IPS-18a (cell line): ENCODE results near the gene PTPN18.
"Not testable (repeated sequence)": the region's sequence is repeated elsewhere in the genome, so short reads cannot be mapped to it uniquely, and the experiment has no call there.

ENCODE experiments used
- H3K27ac ChIP-seq: one replicate; pipeline ENCODE4 v1.5.1; 2013; ENCODE audit warnings: low read length
- H3K27me3 ChIP-seq: one replicate; pipeline ENCODE4 v1.6.1; 2013; ENCODE audit warnings: mild to moderate bottlenecking, low read length; ENCODE audit not compliant: control insufficient read depth, insufficient read depth
- H3K36me3 ChIP-seq: one replicate; pipeline ENCODE4 v1.6.1; 2013; ENCODE audit warnings: low read depth, low read length; ENCODE audit not compliant: control insufficient read depth
- H3K4me1 ChIP-seq: one replicate; pipeline ENCODE4 v1.6.1; 2013; ENCODE audit warnings: low read depth, low read length; ENCODE audit not compliant: control insufficient read depth
- H3K4me3 ChIP-seq: one replicate; pipeline ENCODE4 v1.5.1; 2013; ENCODE audit warnings: low read length
- H3K9ac ChIP-seq: one replicate; pipeline ENCODE4 v1.6.1; 2013; ENCODE audit warnings: mild to moderate bottlenecking, low read length, moderate library complexity
- H3K9me3 ChIP-seq: one replicate; pipeline ENCODE4 v1.6.1; 2013; ENCODE audit warnings: low read depth, low read length; ENCODE audit not compliant: control insufficient read depth

PTPN18 gene

DNA sequence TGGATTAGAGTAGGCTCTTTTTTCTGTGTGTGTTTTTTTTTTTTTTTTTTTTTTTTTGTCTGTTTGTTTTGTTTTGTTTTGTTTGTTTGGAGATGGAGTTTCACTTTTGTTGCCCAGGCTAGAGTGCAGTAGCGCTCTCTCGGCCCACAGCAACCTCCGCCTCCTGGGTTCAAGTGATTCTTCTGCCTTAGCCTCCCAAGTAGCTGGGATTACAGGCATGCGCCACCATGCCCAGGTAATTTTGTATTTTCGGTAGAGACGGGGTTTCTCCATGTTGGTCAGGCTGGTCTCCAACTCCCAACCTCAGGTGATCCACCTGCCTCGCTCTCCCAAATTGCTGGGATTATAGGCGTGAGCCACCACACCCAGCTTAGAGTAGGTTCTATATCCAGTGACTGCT is 22.6 kb upstream of the PTPN18 start:
- H3K4me3 ChIP-seq, H3K9me3 ChIP-seq, H3K9ac ChIP-seq, H3K36me3 ChIP-seq, H3K4me1 ChIP-seq, H3K27ac ChIP-seq, H3K27me3 ChIP-seq: not testable (repeated sequence)

DNA sequence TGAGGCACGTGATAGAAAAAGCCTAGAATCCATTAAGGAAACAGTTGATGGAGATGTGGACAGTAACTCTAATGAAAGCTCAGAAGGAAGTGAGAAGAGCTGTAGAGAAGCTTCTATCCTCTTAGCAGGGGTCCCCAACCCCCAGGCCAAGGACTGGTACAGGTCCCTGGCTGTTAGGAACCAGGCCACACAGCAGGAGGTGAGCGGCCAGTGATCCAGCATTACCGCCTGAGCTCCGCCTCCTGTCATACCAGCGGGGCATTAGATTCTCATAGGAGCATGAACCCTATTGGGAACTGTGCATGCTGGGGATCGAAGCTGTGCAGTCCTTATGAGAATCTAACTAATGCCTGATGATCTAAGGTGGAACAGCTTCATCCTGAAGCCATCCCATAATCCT is 21.8 kb upstream of the PTPN18 start:
- Histone ChIP-seq H3K9ac (no peak overlapping the region), H3K27me3 (peaks cover 4% of the 10 kb centered on the region), H3K27ac (no peak overlapping the region), H3K36me3 (peaks cover 5% of the 10 kb centered on the region), H3K4me3 (no peak overlapping the region), H3K9me3 (no peaks in the 10 kb centered on the region), H3K4me1 (no peaks in the 10 kb centered on the region)

GRCh38 chr2:130335226-130335625 is 20.6 kb upstream of the PTPN18 start:
- Histone ChIP-seq H3K9ac (no peak overlapping the region), H3K9me3 (no peaks in the 10 kb centered on the region), H3K27ac (no peak overlapping the region), H3K27me3 (peaks cover 4% of the 10 kb centered on the region), H3K4me1 (no peaks in the 10 kb centered on the region), H3K36me3 (peaks cover 9% of the 10 kb centered on the region), H3K4me3 (no peak overlapping the region)

DNA sequence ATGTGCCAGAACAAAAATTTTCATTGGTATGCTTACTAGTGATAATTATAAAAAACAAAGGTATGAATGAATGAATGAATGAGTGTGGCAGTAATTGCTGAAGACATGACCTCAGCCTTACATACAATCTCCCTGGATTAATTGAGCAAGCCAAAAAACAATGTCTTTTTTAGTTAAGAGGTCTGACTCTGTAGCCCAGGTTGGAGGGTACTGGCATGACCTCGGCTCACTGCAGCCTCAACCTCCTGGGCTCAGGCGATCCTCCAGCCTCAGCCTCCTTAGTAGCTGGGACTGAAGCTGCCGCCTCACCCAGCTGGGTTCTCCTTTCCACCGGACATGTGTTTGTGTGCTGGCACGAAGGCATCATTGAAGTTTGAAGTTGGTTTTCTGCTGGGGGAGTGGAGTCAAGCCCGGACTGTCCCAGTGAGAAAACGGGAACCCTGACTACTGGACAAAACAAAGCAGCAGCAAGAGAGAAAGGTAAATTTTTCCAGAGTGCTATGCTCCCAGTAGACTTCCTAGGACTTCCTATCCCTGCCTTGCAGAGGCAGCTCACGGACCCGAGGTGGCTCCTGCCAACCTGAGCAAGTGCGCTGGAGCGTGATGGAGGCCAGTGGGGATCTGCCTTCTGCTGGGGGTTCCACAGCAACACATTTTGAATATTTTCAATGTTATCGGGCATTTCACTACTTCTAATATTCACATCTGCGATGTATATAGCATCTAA is 19.5 kb upstream of the PTPN18 start:
- no peaks in the 10 kb centered on the region for H3K9me3 ChIP-seq
- peaks cover 9% of the 10 kb centered on the region for H3K36me3 ChIP-seq
- H3K9ac ChIP-seq, result no peak overlapping the region
- H3K27ac ChIP-seq, result no peak overlapping the region
- no peaks in the 10 kb centered on the region for H3K4me1 ChIP-seq
- H3K4me3 ChIP-seq, result peak overlapping the region; percentile 88
- peaks cover 3% of the 10 kb centered on the region for H3K27me3 ChIP-seq

DNA sequence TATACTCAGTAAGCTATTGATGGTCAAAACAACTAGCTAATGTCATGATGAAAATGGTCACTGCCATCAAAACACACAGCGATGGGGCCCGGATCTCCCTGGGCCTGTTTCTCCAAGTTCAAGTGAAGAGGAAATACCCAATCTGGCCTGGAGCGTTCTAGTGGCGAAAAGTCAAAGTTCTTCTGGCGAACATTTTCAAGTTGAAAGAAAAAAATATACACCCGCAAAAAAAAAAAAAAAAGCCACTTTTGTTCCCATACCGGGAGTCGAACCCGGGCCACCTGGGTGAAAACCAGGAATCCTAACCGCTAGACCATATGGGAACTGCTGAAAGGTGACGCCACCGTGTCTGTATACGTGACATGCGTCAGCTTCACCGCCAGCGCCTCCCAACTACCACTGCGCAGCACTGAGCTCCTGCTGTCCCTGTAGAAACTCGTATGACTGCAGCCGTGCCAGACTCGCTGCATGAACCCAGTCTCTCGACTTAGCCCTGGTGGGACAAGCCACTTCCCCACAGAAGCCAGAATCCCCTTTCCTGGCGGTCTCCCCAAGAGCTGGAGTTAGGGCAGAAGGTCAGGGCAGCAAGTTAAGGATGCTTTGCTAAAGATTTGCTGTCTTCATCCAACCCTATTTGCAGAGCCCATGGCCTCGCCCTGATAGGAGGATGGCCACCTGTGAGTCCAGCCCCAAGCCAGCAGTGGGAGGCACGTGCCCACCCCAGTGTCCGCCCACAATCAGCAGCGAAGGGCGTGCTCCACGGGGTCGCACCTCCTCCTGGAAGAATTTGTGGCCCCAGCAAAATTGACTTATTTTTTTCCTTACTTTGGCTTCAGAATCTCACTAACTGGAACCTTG is 18.8 kb upstream of the PTPN18 start:
- peak overlapping the region; percentile 49 for H3K9ac ChIP-seq
- peaks cover 9% of the 10 kb centered on the region for H3K36me3 ChIP-seq
- no peaks in the 10 kb centered on the region for H3K4me1 ChIP-seq
- H3K27me3 ChIP-seq, result no peaks in the 10 kb centered on the region
- peak overlapping the region; percentile 88 for H3K4me3 ChIP-seq
- peak overlapping the region; percentile 19 for H3K27ac ChIP-seq
- no peaks in the 10 kb centered on the region for H3K9me3 ChIP-seq

DNA sequence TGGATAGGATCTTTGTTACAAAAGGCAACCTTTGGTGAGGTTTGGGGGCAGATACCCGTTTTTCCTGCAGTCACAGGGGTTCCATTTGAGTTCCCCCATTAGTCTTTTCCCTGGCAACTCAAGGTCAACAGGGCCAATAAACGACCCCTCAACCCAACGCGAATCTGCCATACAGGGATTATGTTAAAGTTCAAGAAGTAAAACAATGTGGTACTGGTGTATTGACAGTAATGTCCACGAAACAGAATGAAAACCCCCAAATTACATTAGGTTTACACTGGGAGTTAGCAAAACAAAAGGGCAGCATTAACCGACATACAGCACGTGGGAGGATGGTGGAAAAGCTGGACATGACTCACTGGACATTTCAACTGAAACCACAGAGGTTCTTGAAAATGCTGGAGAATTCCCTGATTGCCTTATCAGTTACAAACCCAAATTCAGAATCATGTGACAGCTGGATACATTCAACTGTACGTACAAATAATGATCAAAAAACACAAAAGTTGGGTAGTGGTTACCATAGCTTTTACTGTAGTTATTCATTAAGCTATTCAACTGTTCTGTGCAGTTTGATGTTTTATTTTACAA is 18.0 kb upstream of the PTPN18 start:
- peak overlapping the region; percentile 49 for H3K9ac ChIP-seq
- H3K27me3 ChIP-seq, result no peaks in the 10 kb centered on the region
- H3K4me1 ChIP-seq, result no peaks in the 10 kb centered on the region
- peaks cover 9% of the 10 kb centered on the region for H3K36me3 ChIP-seq
- no peak overlapping the region for H3K27ac ChIP-seq
- H3K9me3 ChIP-seq, result no peaks in the 10 kb centered on the region
- H3K4me3 ChIP-seq, result peak overlapping the region; percentile 88

DNA sequence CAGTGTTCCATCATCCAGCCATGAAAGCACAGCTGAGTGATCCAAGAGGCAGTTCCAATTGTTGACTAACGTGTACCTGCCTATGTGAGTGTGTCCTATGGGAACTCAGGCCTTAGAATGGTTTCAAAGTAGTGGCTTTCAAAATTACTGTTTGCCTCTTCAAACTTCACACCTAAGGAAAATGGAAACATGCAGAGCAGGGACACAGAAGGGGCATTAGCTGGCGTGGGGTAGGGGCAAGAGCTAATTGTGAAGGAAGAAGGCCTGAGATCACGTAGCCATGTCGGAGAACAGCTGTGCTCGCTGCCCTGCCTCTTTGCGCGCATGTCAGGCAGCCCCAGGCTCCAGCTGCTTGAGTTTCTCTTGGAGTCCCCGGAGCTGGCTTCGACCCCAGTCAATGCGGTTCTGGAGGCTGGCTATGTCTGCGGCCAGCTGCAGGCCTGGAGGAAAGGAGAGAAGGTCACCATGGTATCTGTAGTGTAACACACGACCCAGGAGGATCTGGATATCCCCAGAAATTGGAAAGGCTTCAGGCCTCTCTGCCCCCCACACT is 17.0 kb upstream of the PTPN18 start:
- Histone ChIP-seq H3K27ac (no peak overlapping the region), H3K9ac (no peak overlapping the region), H3K36me3 (peaks cover 9% of the 10 kb centered on the region), H3K4me3 (no peak overlapping the region), H3K4me1 (no peaks in the 10 kb centered on the region), H3K27me3 (no peaks in the 10 kb centered on the region), H3K9me3 (no peaks in the 10 kb centered on the region)

DNA sequence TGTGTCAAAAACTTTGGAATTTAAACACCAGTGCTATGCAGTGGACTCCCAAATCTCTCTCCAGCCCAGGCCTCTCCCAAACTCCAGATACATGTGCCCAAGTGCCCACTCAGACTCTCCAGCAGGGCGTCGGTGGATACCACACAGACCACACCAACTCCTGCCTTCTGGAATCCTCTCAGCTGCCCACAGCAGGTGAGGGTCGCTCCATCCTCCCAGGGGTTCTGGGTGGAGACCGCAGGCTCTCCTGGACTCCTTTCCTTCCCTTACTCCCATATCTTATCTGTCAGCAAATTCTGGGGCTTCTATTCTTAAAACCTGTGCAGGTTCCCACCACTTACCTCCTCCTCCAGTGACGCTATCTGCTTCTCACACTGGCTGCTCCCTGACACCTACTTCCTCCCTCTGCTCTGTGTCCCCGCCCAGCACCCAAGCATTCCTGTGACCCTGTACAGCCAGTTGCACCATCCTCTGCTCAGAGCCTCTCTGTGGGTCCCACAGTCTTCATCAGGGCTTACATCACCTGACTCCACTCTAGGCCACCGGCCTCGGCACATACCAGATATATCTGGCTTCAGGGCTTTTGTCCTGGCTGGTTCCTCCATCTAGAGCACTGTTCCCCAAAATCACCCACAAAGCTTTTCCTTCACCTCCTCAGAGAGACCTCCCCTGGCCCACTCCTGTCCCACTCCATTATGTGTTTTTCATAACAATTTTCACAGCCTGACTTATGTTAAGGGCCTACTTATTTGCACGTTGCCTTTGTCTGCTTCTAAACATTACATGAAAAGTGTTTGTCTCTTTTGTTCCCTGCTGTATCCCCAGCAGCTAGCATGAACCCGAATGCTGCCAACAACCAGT is 15.7 kb upstream of the PTPN18 start:
- no peak overlapping the region for H3K27ac ChIP-seq
- H3K9ac ChIP-seq, result no peak overlapping the region
- no peaks in the 10 kb centered on the region for H3K27me3 ChIP-seq
- H3K4me1 ChIP-seq, result no peaks in the 10 kb centered on the region
- H3K36me3 ChIP-seq, result peaks cover 19% of the 10 kb centered on the region
- no peaks in the 10 kb centered on the region for H3K9me3 ChIP-seq
- no peak overlapping the region for H3K4me3 ChIP-seq

- H3K36me3 ChIP-seq, result peaks cover 34% of the 10 kb centered on the region
- H3K4me1 ChIP-seq, result no peaks in the 10 kb centered on the region
- H3K9ac ChIP-seq, result peak overlapping the region; percentile 76
- H3K27me3 ChIP-seq, result no peaks in the 10 kb centered on the region
- peak overlapping the region; percentile 97 for H3K4me3 ChIP-seq
- no peaks in the 10 kb centered on the region for H3K9me3 ChIP-seq
- no peak overlapping the region for H3K27ac ChIP-seq
Measured at GRCh38 chr2:130341562-130342019, 14.3 kb upstream of the PTPN18 start.

GRCh38 chr2:130342020-130342532 is 13.8 kb upstream of the PTPN18 start:
- Histone ChIP-seq H3K9me3 (no peaks in the 10 kb centered on the region), H3K36me3 (peaks cover 39% of the 10 kb centered on the region), H3K27me3 (no peaks in the 10 kb centered on the region), H3K4me1 (no peaks in the 10 kb centered on the region), H3K4me3 (peak overlapping the region; percentile 97), H3K9ac (peak overlapping the region; percentile 76), H3K27ac (peak overlapping the region; percentile 95)
